ENCODE measurements around the gene CABYR.

The CABYR gene

GRCh38 chr18:24138789-24139616 lies at the start of gene CABYR:
CABYR (plus strand) TSS chr18:24139062; CDS start chr18:24143115, 4,053 bp downstream.
- peak in 55 of 56 donors; percentile 8 to 91 (median 73) for DNase-seq

- DNase-seq: peak in 2 of 56 donors; percentile 5 to 11
Observed at GRCh38 chr18:24089076-24089475, 49.8 kb upstream of the CABYR start.

GRCh38 chr18:24089515-24090337 lies 49.1 kb upstream of the CABYR start:
- no peak for DNase-seq

- DNase-seq: no peak
Observed at GRCh38 chr18:24090876-24091275, 48.0 kb upstream of the CABYR start.

- no peak for DNase-seq
Observed at GRCh38 chr18:24094561-24094960, 44.3 kb upstream of the CABYR start.

- DNase-seq: no peak
Observed at GRCh38 chr18:24095976-24096375, 42.9 kb upstream of the CABYR start.

- DNase-seq: no peak
Observed at GRCh38 chr18:24103320-24104021, 35.4 kb upstream of the CABYR start.

GRCh38 chr18:24104486-24104885 lies 34.4 kb upstream of the CABYR start:
- DNase-seq: no peak

- DNase-seq: no peak
Observed at GRCh38 chr18:24108641-24109040, 30.2 kb upstream of the CABYR start.

GRCh38 chr18:24111936-24112335 lies 26.9 kb upstream of the CABYR start:
- no peak for DNase-seq

- DNase-seq: no peak
Observed at GRCh38 chr18:24112464-24112863, 26.4 kb upstream of the CABYR start.

GRCh38 chr18:24112874-24113615 lies 25.8 kb upstream of the CABYR start:
- DNase-seq: no peak

GRCh38 chr18:24114924-24115549 lies 23.8 kb upstream of the CABYR start:
- no peak for DNase-seq

- DNase-seq: no peak
Observed at GRCh38 chr18:24115628-24116027, 23.2 kb upstream of the CABYR start.

- DNase-seq: peak in 37 of 56 donors; percentile 2 to 79 (median 25)
Observed at GRCh38 chr18:24118750-24119577, 19.9 kb upstream of the CABYR start.

- no peak for DNase-seq
Observed at GRCh38 chr18:24120676-24121075, 18.2 kb upstream of the CABYR start.

- DNase-seq: no peak
Observed at GRCh38 chr18:24121625-24122024, 17.2 kb upstream of the CABYR start.

- no peak for DNase-seq
Observed at GRCh38 chr18:24126155-24126961, 12.5 kb upstream of the CABYR start.

GRCh38 chr18:24127735-24128134 lies 11.1 kb upstream of the CABYR start:
- DNase-seq: no peak
